Transverse colon (tissue), 4 donors: ENCODE data around the gene SERGEF. TPM values are rescaled to one million over a fixed set of nuclear protein-coding genes. Genes with fewer than 3 reads are reported as not detected.

ENCODE experiments used
- DNase-seq: peaks from one replicate; pipeline ENCODE4 v3.0.0-alpha.2; 2019
- H3K27ac ChIP-seq, 4 donors: fragments of 200-600 bp; sonication (generic); 2 replicates each; pipeline ENCODE4 v1.5.1; 2016 to 2018; ENCODE audit warnings: inconsistent platforms in 4 of 4
- H3K27me3 ChIP-seq: fragments of 200-600 bp; sonication (generic); 2 replicates; pipeline ENCODE4 v1.5.1; 2017; ENCODE audit warnings: inconsistent platforms
- H3K36me3 ChIP-seq, 4 donors: fragments of 200-600 bp; sonication (generic); 2 replicates each; pipeline ENCODE4 v1.5.1; 2017 to 2019; ENCODE audit warnings: inconsistent platforms in 4 of 4
- H3K4me1 ChIP-seq, 4 donors: fragments of 200-600 bp; sonication (generic); 2 replicates each; pipeline ENCODE4 v1.5.1; 2017 to 2020; ENCODE audit warnings: inconsistent platforms in 4 of 4
- H3K4me3 ChIP-seq, 4 donors: fragments of 200-600 bp; sonication (generic); 1 replicate in 1 of 4; 2 replicates in 3 of 4; pipeline versions ENCODE4 v1.5.1 to v1.6.1; 2017 to 2019; ENCODE audit warnings: inconsistent platforms in 4 of 4
- H3K9me3 ChIP-seq, 2 donors: fragments of 200-600 bp; sonication (generic); 2 replicates each; pipeline ENCODE4 v1.5.1; 2017 to 2019; ENCODE audit warnings: inconsistent platforms in 2 of 2
- CTCF ChIP-seq, 5 experiments: fragments of 200-600 bp in 3 of 5; fragments of 450-650 bp in 2 of 5; sonication (generic) in 3 of 5; IDR thresholded peaks; 1 replicate in 2 of 5; 2 replicates in 3 of 5; pipeline ENCODE4 v1.5.1; 2016 to 2017; ENCODE audit warnings: antibody characterized with exemption in 5 of 5, inconsistent platforms in 3 of 5, mild to moderate bottlenecking in 2 of 5, moderate library complexity in 1 of 5
- EP300 ChIP-seq: sonication (generic); formaldehyde crosslinking; IDR thresholded peaks from one replicate; pipeline ENCODE4 v1.6.1; 2017; ENCODE audit warnings: antibody characterized with exemption, low read depth
- POLR2A ChIP-seq: fragments of 450-650 bp; IDR thresholded peaks from one replicate; pipeline ENCODE4 v1.6.1; 2016; ENCODE audit warnings: antibody characterized with exemption, mild to moderate bottlenecking, moderate library complexity
- POLR2AphosphoS5 ChIP-seq, 3 donors: sonication (generic); formaldehyde crosslinking; IDR thresholded peaks; one replicate each; pipeline ENCODE4 v1.6.1; 2016; ENCODE audit warnings: antibody characterized with exemption in 3 of 3
- WGBS, 2 donors: methylation state at CpG; one replicate each; pipeline ENCODE4 v1.1.5; 2018; ENCODE audit warnings: low coverage in 1 of 2; 5-methylcytosine and 5-hydroxymethylcytosine counted together
- in situ Hi-C, 4 donors: fragments of 200-750 bp; cut with MboI; loops; one replicate each; pipeline versions ENCODE4 v1.15.0 to v1.15.1; 2017; ENCODE audit warnings: low sequenced_read_pairs in 3 of 4, low pct_ligation_motif_present in 1 of 4, low pct_unique_long_range_greater_than_20kb in 1 of 4
- intact Hi-C: fragments of 100-400 bp; cut with DNase I; formaldehyde crosslinking; loops from one replicate; pipeline ENCODE4 v1.15.1; 2023; ENCODE audit warnings: low total_unique reads
- total RNA-seq, 4 donors: library from RNA; depleted of rRNA; stranded (reverse); fragments of >200 nt; gene quantifications; one replicate each; pipeline ENCODE4 v1.1.0, GENCODE V29; 2016

Gene SERGEF
- total RNA-seq, 4 donors from 2014 or later = 11.6 to 28.9 (median 19.1) TPM

- Histone ChIP-seq H3K4me3 (no peak overlapping the region), H3K4me1 (no peaks in the 10 kb centered on the region), H3K27ac (no peak overlapping the region), H3K9me3 (no peaks in the 10 kb centered on the region), H3K27me3 (no peaks in the 10 kb centered on the region), H3K36me3 (no peaks in the 10 kb centered on the region)
- no peak for DNase-seq
- WGBS, 2 donors = 80 to 84% methylated on average over 1 to 7 of the region's 7 CpGs
- intact Hi-C loops (no loop called here), in situ Hi-C loops (no loop called here)
- no peak for TF ChIP-seq CTCF (IDR thresholded peaks at IDR 0.05)
- TF ChIP-seq EP300 = no peak
- no peak for TF ChIP-seq POLR2A
- TF ChIP-seq POLR2AphosphoS5 (IDR thresholded peaks at IDR 0.05) = no peak
Measured at GRCh38 chr11:17793642-17794170, 219.1 kb downstream of the SERGEF start.

- H3K4me3 ChIP-seq = no peak overlapping the region
- no peaks in the 10 kb centered on the region for H3K9me3 ChIP-seq
- 96% methylated on average over 9 of the region's 9 CpGs; no CpG with 5 or more reads in 1 of the 2 donors for WGBS, 2 donors
- no peaks in the 10 kb centered on the region for H3K36me3 ChIP-seq
- no peaks in the 10 kb centered on the region for H3K27me3 ChIP-seq
- no peak overlapping the region for H3K27ac ChIP-seq
- no peak for DNase-seq
- no peaks in the 10 kb centered on the region for H3K4me1 ChIP-seq
- in situ Hi-C loops (no loop called here), intact Hi-C loops (no loop called here)
- no peak for TF ChIP-seq POLR2A
- no peak for TF ChIP-seq CTCF (IDR thresholded peaks at IDR 0.05)
- no peak for TF ChIP-seq POLR2AphosphoS5 (IDR thresholded peaks at IDR 0.05)
- no peak for TF ChIP-seq EP300
Measured at GRCh38 chr11:17792161-17792560, 220.7 kb downstream of the SERGEF start.

- in situ Hi-C loops = no loop called here
Measured at GRCh38 chr11:17791144-17791543, 221.7 kb downstream of the SERGEF start.

GRCh38 chr11:17790453-17790852 lies 222.4 kb downstream of the SERGEF start:
- H3K4me1 ChIP-seq = no peaks in the 10 kb centered on the region
- in situ Hi-C loops = no loop called here
- TF ChIP-seq POLR2A = no peak
- TF ChIP-seq EP300 = no peak
- TF ChIP-seq CTCF (IDR thresholded peaks at IDR 0.05) = no peak
- no peak for TF ChIP-seq POLR2AphosphoS5 (IDR thresholded peaks at IDR 0.05)
- H3K36me3 ChIP-seq = no peaks in the 10 kb centered on the region
- intact Hi-C loops = no loop called here
- no peaks in the 10 kb centered on the region for H3K27me3 ChIP-seq
- no peaks in the 10 kb centered on the region for H3K9me3 ChIP-seq
- 86 to 100% methylated on average over 1 of the region's 1 CpG for WGBS, 2 donors
- H3K4me3 ChIP-seq = no peak overlapping the region
- no peak overlapping the region for H3K27ac ChIP-seq
- DNase-seq = no peak

More at GRCh38 chr11:17791144-17791543, 221.7 kb downstream of the SERGEF start:
- H3K27ac ChIP-seq = no peak overlapping the region
- intact Hi-C loops = no loop called here
- H3K27me3 ChIP-seq = no peaks in the 10 kb centered on the region
- no peaks in the 10 kb centered on the region for H3K36me3 ChIP-seq
- H3K4me1 ChIP-seq = no peaks in the 10 kb centered on the region
- no peak for DNase-seq
- no peaks in the 10 kb centered on the region for H3K9me3 ChIP-seq
- no peak for TF ChIP-seq POLR2AphosphoS5 (IDR thresholded peaks at IDR 0.05)
- H3K4me3 ChIP-seq = no peak overlapping the region

- no peaks in the 10 kb centered on the region for H3K27me3 ChIP-seq
- H3K36me3 ChIP-seq = no peaks in the 10 kb centered on the region
- DNase-seq = no peak
- TF ChIP-seq POLR2A = no peak
- no peak for TF ChIP-seq CTCF (IDR thresholded peaks at IDR 0.05)
- TF ChIP-seq POLR2AphosphoS5 (IDR thresholded peaks at IDR 0.05) = no peak
- H3K4me3 ChIP-seq = no peak overlapping the region
- in situ Hi-C loops = no loop called here
- 86 to 90% methylated on average over 2 to 5 of the region's 5 CpGs for whole genome bisulfite sequencing, 2 donors
- H3K9me3 ChIP-seq = no peaks in the 10 kb centered on the region
- intact Hi-C loops = loop anchor here (5.0 kb wide), 1 partner anchor 186 kb away; no protein-coding TSS in a partner anchor
- H3K4me1 ChIP-seq = no peaks in the 10 kb centered on the region
- no peak overlapping the region for H3K27ac ChIP-seq
Measured at GRCh38 chr11:17788084-17788483, 224.8 kb downstream of the SERGEF start.
